T-helper 1 cell (primary cell): ENCODE results near the gene NTF3.

ENCODE experiments used
- DNase-seq, 5 donors: peaks; one replicate each; pipeline ENCODE4 v3.0.0-alpha.2; 2012 to 2020
- total RNA-seq, 4 donors: gene quantifications; one replicate each; lab custom pipeline; 2026; lab: John Stamatoyannopoulos, UW

Gene NTF3
- total RNA-seq = 0 reads per million in 4 donors

GRCh38 chr12:5432011-5432400 lies at the start of gene NTF3:
Gene NTF3, plus strand, starts transcription at chr12:5432108. Its CDS starts 217 bp downstream, at chr12:5432325.
- no peak for DNase-seq

DNA sequence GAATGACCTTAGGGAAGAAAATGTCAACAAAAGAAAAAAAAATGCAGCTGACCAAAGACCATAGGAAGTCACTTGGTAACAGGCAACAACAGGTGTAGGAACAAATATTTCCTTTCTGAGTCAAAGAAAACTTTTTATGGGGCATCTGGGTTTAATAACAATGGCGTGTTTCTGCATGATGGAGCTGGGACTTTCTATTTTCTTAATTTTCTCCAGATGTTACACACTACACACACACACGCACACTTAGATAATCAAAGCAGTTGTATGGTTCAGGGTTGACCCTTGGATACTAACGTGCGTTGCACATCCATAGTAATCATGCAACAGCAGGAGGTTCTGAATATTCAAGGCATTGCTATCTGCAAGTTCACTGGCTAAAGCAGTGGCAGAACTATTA lies 47.9 kb upstream of the NTF3 start:
- DNase-seq = no peak

DNA sequence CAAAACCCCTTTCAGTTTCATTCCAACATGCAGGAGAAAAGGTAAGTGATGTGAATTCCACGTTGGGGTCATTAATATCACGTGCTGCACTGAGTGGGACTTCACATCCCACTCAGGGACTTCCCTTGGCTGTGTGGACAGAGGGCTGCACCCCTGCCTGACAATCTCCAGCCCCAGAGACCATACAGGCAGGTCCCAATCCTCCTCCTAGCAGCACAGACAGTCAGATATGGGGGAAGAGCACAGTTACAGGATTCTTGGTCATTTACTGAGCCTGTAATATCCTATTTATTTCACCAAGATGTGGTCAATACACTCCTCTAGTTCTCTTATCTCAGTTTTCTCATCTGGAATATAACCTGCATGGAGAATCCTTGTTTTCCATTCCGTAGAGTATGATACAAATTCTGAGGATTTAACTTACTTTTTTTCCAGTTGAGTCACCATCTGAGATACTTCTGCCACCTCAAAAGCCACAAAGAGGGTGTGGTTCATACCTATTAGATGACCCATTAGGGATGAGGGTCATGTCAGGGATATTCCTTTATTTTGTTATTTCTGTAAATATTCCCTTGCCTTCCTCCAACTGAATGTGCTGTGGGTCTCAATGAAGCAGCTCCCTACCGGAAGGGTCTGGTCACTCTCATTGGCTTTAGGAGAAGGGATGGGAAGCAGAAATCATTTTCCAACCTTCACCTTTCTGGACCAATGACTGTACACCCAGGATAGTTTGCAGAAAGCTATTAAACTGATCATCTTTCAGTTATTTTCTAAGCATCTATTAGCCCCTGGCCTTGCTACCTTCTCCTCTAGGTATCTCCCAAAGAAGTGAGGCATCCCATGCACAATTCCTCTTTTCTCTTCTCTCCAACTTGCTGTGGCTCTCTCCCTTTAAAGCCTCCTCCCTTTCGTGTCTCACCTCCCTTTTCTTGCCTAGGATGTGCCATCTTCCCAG lies 43.0 kb upstream of the NTF3 start:
- no peak for DNase-seq

DNA sequence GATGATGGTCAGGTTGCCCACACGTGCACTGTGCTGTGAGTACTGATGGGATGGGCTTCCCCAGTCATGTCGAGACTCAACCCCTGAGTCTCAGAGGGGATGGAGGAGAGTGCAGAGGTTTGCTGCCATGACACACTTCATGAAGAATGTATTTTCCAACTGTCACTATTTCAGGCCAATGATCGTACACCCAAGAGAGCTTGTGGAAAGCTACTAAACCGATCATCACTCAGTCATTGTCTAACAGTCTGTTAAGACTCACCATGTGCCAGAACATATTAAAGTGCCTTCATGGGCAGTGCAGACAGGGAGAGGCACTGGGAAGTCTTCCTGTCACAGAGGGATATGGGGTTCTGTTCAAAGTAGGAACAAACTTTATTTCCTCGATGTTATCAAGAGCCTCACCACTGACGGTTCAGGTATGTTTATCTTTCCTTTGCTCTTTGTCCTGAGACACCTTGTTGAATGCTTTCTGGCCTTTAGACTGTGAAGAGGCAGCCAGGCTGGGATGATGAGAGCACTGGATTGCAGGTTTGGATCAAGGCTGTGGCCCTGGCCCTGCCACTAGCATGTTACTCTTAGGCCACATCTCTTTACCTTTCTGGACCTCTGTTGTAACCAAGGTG lies 41.6 kb upstream of the NTF3 start:
- DNase-seq = no peak

DNA sequence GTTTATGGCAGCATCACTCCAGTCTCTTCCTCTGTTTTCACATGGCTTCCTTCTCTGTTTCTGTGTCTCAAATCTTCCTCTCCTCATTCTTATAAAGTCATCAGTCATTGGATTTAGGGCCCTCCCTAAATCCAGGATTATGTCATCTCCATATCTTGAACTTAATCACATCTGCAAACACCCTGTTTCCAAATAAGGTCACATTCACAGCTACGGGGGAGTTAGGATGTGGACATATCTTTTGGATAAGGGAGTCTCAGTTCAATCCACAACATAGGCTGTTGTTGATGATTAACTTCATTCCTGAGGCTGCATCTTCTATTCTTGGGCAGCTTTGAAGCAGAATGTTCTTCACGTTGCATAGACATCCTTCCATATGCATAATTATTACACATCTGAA lies 40.3 kb upstream of the NTF3 start:
- no peak for DNase-seq

- no peak for DNase-seq
Measured at GRCh38 chr12:5392961-5393360, 38.9 kb upstream of the NTF3 start.

DNA sequence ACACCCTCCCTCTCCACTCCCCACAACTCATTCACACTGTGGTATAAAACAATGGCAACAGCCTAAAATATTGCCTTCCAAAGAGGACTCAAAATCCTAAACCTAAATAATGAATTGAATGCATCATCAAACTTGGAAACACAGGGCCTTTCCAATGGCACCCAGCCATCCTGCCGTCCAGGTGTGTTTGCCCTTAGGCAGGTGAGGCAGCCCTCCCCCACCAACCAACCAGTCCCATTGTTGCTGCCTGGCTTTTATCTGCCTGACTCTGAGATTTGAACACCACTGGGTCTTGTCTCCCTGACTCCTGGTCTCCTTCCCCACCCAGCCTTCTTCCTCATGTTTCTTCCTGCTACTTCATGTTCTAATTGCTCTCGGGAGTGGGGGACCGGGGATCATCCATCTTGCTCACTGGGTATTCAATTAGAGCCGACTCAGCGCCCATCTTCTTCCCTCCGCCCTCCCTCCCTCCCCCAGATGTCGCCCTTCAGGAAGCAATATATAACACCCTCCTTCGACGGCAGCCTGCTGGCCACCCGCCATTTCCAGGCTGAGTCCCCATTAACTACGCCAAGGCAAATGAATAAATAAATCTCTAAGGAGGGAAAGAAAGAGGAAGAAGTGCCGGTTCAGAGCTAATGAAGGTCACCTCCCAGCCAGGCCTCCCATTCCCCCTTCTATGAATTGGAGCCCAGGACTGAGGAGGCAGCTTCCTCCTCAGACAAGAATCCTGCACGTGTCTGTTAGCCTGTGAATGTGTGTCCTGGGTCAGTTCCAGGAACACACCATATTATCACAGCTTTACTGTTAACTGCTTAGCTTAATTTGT lies 36.3 kb upstream of the NTF3 start:
- no peak for DNase-seq

- no peak for DNase-seq
Measured at GRCh38 chr12:5396541-5396940, 35.4 kb upstream of the NTF3 start.

- DNase-seq = no peak
Measured at GRCh38 chr12:5399266-5399665, 32.6 kb upstream of the NTF3 start.

DNA sequence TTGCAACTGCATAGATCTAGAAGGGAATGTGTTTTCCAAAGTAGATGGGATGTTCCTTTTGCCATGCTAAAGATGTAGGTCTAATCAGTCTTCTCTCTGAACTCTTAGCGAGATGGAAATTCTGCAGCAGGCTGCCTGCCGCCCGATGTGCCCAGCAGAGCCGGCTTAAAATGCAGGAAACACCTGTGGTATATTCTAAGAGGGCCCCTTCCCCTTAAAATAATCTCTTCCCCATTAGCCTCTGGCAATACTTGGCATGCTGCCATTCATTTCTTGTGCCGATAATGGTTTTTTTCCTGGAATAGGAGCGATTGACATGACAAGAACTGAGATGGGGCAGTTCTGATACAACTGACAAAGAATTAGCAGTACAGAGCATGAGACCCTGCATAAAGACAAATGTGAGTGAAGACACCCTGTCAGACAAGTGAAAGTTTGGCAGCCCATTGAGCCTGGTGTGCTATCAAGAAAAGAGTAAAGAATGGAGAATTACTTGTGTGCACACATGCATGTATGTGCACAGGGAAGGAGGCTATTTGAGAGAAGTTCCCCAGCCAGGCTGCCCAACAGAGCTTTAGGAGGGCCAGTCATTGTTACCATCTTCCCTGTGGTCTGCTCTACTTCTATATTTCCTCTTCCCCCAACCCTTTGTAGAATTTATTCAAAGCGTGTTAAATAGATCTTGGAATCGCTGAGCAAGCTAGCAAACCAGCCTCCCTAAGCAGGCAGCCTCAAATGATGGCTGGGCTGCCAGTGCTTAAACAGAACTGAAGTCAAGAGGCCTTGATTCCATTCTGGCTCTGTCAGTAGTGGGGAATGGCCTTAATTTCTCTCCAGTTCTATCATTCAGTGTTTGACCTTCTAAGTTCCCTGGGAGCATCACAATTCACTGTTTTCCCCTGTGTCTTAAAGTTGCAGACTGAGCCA lies 29.6 kb upstream of the NTF3 start:
- no peak for DNase-seq

GRCh38 chr12:5403411-5403810 lies 28.5 kb upstream of the NTF3 start:
- DNase-seq = no peak

- DNase-seq = no peak
Measured at GRCh38 chr12:5407034-5407856, 24.7 kb upstream of the NTF3 start.

DNA sequence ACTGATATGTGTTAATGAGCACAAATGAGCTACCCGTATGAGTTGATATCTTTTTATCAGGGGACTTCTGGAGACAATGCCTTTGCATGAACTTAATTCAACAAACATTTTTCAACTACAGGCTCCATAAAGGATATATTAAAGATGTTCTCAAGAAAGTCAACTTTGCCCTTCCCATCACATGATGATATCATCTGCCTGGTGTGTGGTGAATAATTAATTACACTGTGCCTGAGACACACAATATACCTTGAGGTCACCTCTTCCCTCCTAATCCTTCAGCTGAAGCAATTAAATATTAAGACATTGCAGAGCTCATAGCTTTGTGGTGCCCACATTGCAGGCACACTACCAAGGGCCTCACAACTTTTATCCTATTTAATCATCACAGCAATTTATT lies 22.3 kb upstream of the NTF3 start:
- DNase-seq = no peak

- no peak for DNase-seq
Measured at GRCh38 chr12:5416571-5416970, 15.3 kb upstream of the NTF3 start.

- DNase-seq = no peak
Measured at GRCh38 chr12:5417500-5417899, 14.4 kb upstream of the NTF3 start.

- DNase-seq = no peak
Measured at GRCh38 chr12:5428332-5429221, 3.3 kb upstream of the NTF3 start.

DNA sequence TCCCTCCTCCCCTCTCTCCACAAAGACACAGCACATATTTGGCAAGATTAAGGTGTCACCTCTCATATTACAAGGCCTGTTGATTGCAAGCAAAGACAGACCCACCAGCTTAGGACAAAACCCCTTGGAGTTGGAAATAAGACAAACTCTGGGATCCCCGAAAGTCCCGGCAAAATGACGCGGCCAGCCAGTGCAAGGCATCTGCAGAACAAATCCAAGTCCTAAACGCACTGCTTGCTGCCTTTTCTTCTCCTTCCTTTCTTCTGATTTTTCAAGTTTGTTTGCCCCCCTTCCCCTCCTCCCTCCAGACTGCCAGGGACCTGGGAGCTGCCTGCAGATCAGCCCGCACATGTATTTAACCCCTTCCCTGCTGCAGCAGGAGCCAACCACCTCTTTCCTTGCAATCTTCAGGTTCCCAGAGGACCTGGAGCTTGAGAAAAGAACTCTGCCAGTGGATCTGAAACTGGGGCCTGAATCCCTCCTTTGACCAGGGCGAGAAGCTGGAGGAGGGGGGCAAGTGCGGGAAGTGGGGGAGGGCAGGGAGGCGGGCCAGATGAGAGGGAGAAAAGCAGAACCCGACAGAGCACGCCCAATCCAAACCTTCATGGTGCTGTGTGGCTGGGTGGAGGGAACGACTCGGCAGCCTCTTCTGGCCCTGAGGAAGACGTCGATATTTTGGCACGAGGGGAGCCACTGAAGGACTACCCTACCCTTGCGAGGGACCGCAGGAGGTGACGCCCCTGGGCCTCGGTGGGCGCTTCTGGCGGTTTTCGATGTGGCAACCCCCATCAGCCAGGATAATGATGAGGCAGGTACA lies 2.0 kb upstream of the NTF3 start:
- DNase-seq = no peak

- DNase-seq = no peak
Measured at GRCh38 chr12:5430641-5431603, 986 bp upstream of the NTF3 start.
